ENCODE measurements around the gene SPATS1.

SPATS1 gene

GRCh38 chr6:44356487-44356886, 14.0 kb downstream of the SPATS1 start:
- H2AFZ ChIP-seq (ENCODE audit: low read length): no peak overlapping the region
- no peak overlapping the region for H2BK5ac ChIP-seq (ENCODE audit: low read length)
- H3K79me1 ChIP-seq (ENCODE audit: low read depth, low read length): no peaks in the 10 kb centered on the region
- no peak overlapping the region for H2BK120ac ChIP-seq (ENCODE audit: low read depth, low read length)
- no peaks in the 10 kb centered on the region for H3K4me1 ChIP-seq (ENCODE audit: control insufficient read depth in 2 of 2, insufficient read depth in 1 of 2, low read depth in 1 of 2, low read length in 2 of 2)
- no peak overlapping the region for H3K27ac ChIP-seq (replicated peaks; ENCODE audit: low read length)
- H2BK12ac ChIP-seq (ENCODE audit: low read length): no peak overlapping the region
- no CpG with 5 or more reads among the region's 1 CpG for WGBS, 2 donors (ENCODE audit: extremely low coverage in 2 of 2, insufficient read length in 2 of 2, insufficient replicate concordance in 1 of 2)
- H4K91ac ChIP-seq (ENCODE audit: low read depth, low read length, poor library complexity): no peak overlapping the region
- H4K8ac ChIP-seq (ENCODE audit: low read depth, low read length): no peak overlapping the region
- no peak overlapping the region for H3K23ac ChIP-seq (ENCODE audit: low read depth, low read length, poor library complexity)
- no peaks in the 10 kb centered on the region for H3K36me3 ChIP-seq (replicated peaks in 1 of 2; ENCODE audit: control insufficient read depth in 2 of 2, insufficient read depth in 2 of 2, low read length in 2 of 2)
- H3K27me3 ChIP-seq (ENCODE audit: control insufficient read depth in 3 of 3, insufficient read depth in 3 of 3, low read depth in 1 of 3, low read length in 3 of 3): peaks cover 0 to 11% (median 0%) of the 10 kb centered on the region in 3 experiments
- no peaks in the 10 kb centered on the region for H3K9me3 ChIP-seq (replicated peaks in 1 of 2; ENCODE audit: control insufficient read depth in 2 of 2, insufficient read depth in 1 of 2, low read depth in 1 of 2, low read length in 2 of 2)
- no peak overlapping the region for H3K4me2 ChIP-seq (ENCODE audit: insufficient read depth, low read length, poor library complexity, severe bottlenecking)
- H3K18ac ChIP-seq (ENCODE audit: low read length): no peak overlapping the region
- DNase-seq (ENCODE audit: low spot score): no peak
- no peak overlapping the region for H3K4me3 ChIP-seq (ENCODE audit: low read length in 2 of 2)
- no peak overlapping the region for H3K9ac ChIP-seq (ENCODE audit: low read depth, low read length, poor library complexity)
- H3K4ac ChIP-seq (ENCODE audit: low read length): no peak overlapping the region
- H2BK15ac ChIP-seq (ENCODE audit: low read length): no peak overlapping the region
- H2AK5ac ChIP-seq (ENCODE audit: low read depth, low read length): no peak overlapping the region
- no peak overlapping the region for H3K14ac ChIP-seq (ENCODE audit: low read length)

- Histone ChIP-seq H2BK12ac (ENCODE audit: low read length) (no peak overlapping the region), H3K9me3 (replicated peaks in 1 of 2; ENCODE audit: control insufficient read depth in 2 of 2, insufficient read depth in 1 of 2, low read depth in 1 of 2, low read length in 2 of 2) (no peaks in the 10 kb centered on the region), H3K18ac (ENCODE audit: low read length) (no peak overlapping the region), H3K36me3 (replicated peaks in 1 of 2; ENCODE audit: control insufficient read depth in 2 of 2, insufficient read depth in 2 of 2, low read length in 2 of 2) (no peaks in the 10 kb centered on the region), H3K23ac (ENCODE audit: low read depth, low read length, poor library complexity) (no peak overlapping the region), H3K4me1 (ENCODE audit: control insufficient read depth in 2 of 2, insufficient read depth in 1 of 2, low read depth in 1 of 2, low read length in 2 of 2) (no peaks in the 10 kb centered on the region), H3K79me1 (ENCODE audit: low read depth, low read length) (no peaks in the 10 kb centered on the region), H4K91ac (ENCODE audit: low read depth, low read length, poor library complexity) (no peak overlapping the region), H2BK120ac (ENCODE audit: low read depth, low read length) (no peak overlapping the region), H3K14ac (ENCODE audit: low read length) (no peak overlapping the region), H3K4me2 (ENCODE audit: insufficient read depth, low read length, poor library complexity, severe bottlenecking) (no peak overlapping the region), H3K27me3 (ENCODE audit: control insufficient read depth in 3 of 3, insufficient read depth in 3 of 3, low read depth in 1 of 3, low read length in 3 of 3) (peaks cover 0 to 15% (median 0%) of the 10 kb centered on the region in 3 experiments), H3K4ac (ENCODE audit: low read length) (no peak overlapping the region), H2BK5ac (ENCODE audit: low read length) (no peak overlapping the region), H3K9ac (ENCODE audit: low read depth, low read length, poor library complexity) (no peak overlapping the region), H2BK15ac (ENCODE audit: low read length) (no peak overlapping the region), H3K27ac (replicated peaks; ENCODE audit: low read length) (no peak overlapping the region), H2AFZ (ENCODE audit: low read length) (no peak overlapping the region), H3K4me3 (ENCODE audit: low read length in 2 of 2) (no peak overlapping the region), H2AK5ac (ENCODE audit: low read depth, low read length) (no peak overlapping the region), H4K8ac (ENCODE audit: low read depth, low read length) (no peak overlapping the region)
- no CpG with 5 or more reads among the region's 3 CpGs for WGBS, 2 donors (ENCODE audit: extremely low coverage in 2 of 2, insufficient read length in 2 of 2, insufficient replicate concordance in 1 of 2)
- no peak for DNase-seq (ENCODE audit: low spot score)
Measured at GRCh38 chr6:44359973-44360372, 17.5 kb downstream of the SPATS1 start.

DNA sequence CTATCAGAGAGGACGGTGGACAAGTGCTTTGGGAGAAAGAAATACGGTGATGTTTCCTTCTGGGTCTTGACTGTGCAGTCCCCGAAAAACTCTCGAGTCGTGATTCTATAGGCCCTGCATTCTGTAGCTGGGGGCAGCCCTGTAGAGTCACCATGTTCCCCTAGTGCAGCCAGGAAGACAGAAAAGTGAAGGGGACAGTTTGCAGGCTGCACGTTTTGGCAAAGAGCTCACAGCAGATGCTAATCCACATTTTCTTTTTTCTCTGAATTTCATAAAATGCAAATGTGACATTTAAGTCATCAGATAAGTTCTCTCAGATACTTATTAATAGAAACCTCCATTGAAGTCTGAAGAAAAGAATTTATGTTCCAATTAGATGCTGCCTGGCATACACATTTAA, 19.5 kb downstream of the SPATS1 start:
- Histone ChIP-seq H3K18ac (ENCODE audit: low read length) (no peak overlapping the region), H3K4ac (ENCODE audit: low read length) (no peak overlapping the region), H3K9ac (ENCODE audit: low read depth, low read length, poor library complexity) (no peak overlapping the region), H3K36me3 (replicated peaks in 1 of 2; ENCODE audit: control insufficient read depth in 2 of 2, insufficient read depth in 2 of 2, low read length in 2 of 2) (no peaks in the 10 kb centered on the region), H4K91ac (ENCODE audit: low read depth, low read length, poor library complexity) (no peak overlapping the region), H4K8ac (ENCODE audit: low read depth, low read length) (no peak overlapping the region), H3K27me3 (ENCODE audit: control insufficient read depth in 3 of 3, insufficient read depth in 3 of 3, low read depth in 1 of 3, low read length in 3 of 3) (peaks cover 0 to 8% (median 0%) of the 10 kb centered on the region in 3 experiments), H3K79me1 (ENCODE audit: low read depth, low read length) (no peaks in the 10 kb centered on the region), H2BK15ac (ENCODE audit: low read length) (no peak overlapping the region), H3K4me2 (ENCODE audit: insufficient read depth, low read length, poor library complexity, severe bottlenecking) (no peak overlapping the region), H3K4me3 (ENCODE audit: low read length in 2 of 2) (no peak overlapping the region), H3K27ac (replicated peaks; ENCODE audit: low read length) (no peak overlapping the region), H3K9me3 (replicated peaks in 1 of 2; ENCODE audit: control insufficient read depth in 2 of 2, insufficient read depth in 1 of 2, low read depth in 1 of 2, low read length in 2 of 2) (no peaks in the 10 kb centered on the region), H2BK120ac (ENCODE audit: low read depth, low read length) (no peak overlapping the region), H2AK5ac (ENCODE audit: low read depth, low read length) (no peak overlapping the region), H3K4me1 (ENCODE audit: control insufficient read depth in 2 of 2, insufficient read depth in 1 of 2, low read depth in 1 of 2, low read length in 2 of 2) (no peaks in the 10 kb centered on the region), H2AFZ (ENCODE audit: low read length) (peak overlapping the region; percentile 32), H3K23ac (ENCODE audit: low read depth, low read length, poor library complexity) (no peak overlapping the region), H2BK5ac (ENCODE audit: low read length) (no peak overlapping the region), H3K14ac (ENCODE audit: low read length) (no peak overlapping the region), H2BK12ac (ENCODE audit: low read length) (no peak overlapping the region)
- DNase-seq (ENCODE audit: low spot score): no peak
- WGBS, 2 donors (ENCODE audit: extremely low coverage in 2 of 2, insufficient read length in 2 of 2, insufficient replicate concordance in 1 of 2): no CpG with 5 or more reads among the region's 6 CpGs

- Histone ChIP-seq H4K91ac (ENCODE audit: low read depth, low read length, poor library complexity) (no peak overlapping the region), H2AFZ (ENCODE audit: low read length) (no peak overlapping the region), H3K18ac (ENCODE audit: low read length) (no peak overlapping the region), H2BK120ac (ENCODE audit: low read depth, low read length) (no peak overlapping the region), H3K4me2 (ENCODE audit: insufficient read depth, low read length, poor library complexity, severe bottlenecking) (no peak overlapping the region), H3K4me1 (ENCODE audit: control insufficient read depth in 2 of 2, insufficient read depth in 1 of 2, low read depth in 1 of 2, low read length in 2 of 2) (no peaks in the 10 kb centered on the region), H3K27me3 (ENCODE audit: control insufficient read depth in 3 of 3, insufficient read depth in 3 of 3, low read depth in 1 of 3, low read length in 3 of 3) (peaks cover 0 to 11% (median 0%) of the 10 kb centered on the region in 3 experiments), H3K9ac (ENCODE audit: low read depth, low read length, poor library complexity) (no peak overlapping the region), H3K4me3 (ENCODE audit: low read length in 2 of 2) (no peak overlapping the region), H3K9me3 (replicated peaks in 1 of 2; ENCODE audit: control insufficient read depth in 2 of 2, insufficient read depth in 1 of 2, low read depth in 1 of 2, low read length in 2 of 2) (no peaks in the 10 kb centered on the region), H2BK15ac (ENCODE audit: low read length) (no peak overlapping the region), H3K4ac (ENCODE audit: low read length) (no peak overlapping the region), H4K8ac (ENCODE audit: low read depth, low read length) (no peak overlapping the region), H2BK5ac (ENCODE audit: low read length) (no peak overlapping the region), H3K36me3 (replicated peaks in 1 of 2; ENCODE audit: control insufficient read depth in 2 of 2, insufficient read depth in 2 of 2, low read length in 2 of 2) (no peaks in the 10 kb centered on the region), H3K27ac (replicated peaks; ENCODE audit: low read length) (no peak overlapping the region), H2BK12ac (ENCODE audit: low read length) (no peak overlapping the region), H2AK5ac (ENCODE audit: low read depth, low read length) (no peak overlapping the region), H3K23ac (ENCODE audit: low read depth, low read length, poor library complexity) (no peak overlapping the region), H3K14ac (ENCODE audit: low read length) (no peak overlapping the region), H3K79me1 (ENCODE audit: low read depth, low read length) (no peaks in the 10 kb centered on the region)
- whole genome bisulfite sequencing, 2 donors (ENCODE audit: extremely low coverage in 2 of 2, insufficient read length in 2 of 2, insufficient replicate concordance in 1 of 2): no CpG with 5 or more reads among the region's 3 CpGs
- DNase-seq (ENCODE audit: low spot score): no peak
Measured at GRCh38 chr6:44363377-44363926, 21.0 kb downstream of the SPATS1 start.
